ENCODE data around the gene ENTHD1. TPM values are rescaled to one million over a fixed set of nuclear protein-coding genes. Genes with fewer than 3 reads are reported as not detected.
"Not testable (repeated sequence)": the region's sequence is repeated elsewhere in the genome, so short reads cannot be mapped to it uniquely, and the experiment has no call there.

Gene ENTHD1
- total RNA-seq, 1 donor = not detected

DNA sequence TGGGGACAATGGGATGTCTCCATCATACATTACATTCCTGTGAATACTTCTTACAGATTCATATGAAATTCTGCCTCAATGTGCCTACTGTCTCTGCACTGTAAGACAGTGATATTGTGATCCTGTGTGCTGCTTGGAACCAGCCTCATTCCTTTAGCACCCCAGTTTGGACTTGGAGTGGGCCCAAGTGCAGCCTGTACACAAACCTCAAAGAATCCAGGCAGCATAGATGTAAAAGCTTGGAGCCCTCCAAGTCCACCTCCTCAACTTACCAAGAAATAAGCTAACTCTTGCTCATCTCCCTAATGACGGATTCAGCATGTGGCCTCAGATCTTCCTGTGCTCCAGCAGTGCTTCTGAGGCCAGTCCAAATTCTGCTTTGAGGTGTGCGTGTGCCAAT, 31.7 kb upstream of the ENTHD1 start:
- no peak for DNase-seq (ENCODE audit: low read depth in 2 of 3, low spot score in 2 of 3)

DNA sequence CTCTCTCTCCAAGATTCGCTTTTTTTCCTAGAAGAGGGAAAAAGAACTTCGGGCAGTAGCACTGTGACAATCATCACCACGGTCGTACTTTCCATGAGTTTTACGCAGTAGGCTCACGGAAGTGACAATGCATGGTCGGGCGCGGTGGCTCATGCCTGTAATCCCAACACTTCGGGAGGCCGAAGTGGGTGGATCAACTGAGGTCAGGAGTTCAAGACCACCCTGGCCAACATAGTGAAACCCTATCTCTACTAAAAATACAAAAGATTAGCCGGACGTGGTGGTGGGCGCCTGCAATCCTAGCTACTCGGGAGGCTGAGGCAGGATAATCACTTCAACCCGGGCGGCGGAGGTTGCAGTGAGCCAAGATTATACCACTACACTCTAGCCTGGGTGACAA, 30.7 kb upstream of the ENTHD1 start:
- no peak for DNase-seq (ENCODE audit: low read depth in 2 of 3, low spot score in 2 of 3)

DNA sequence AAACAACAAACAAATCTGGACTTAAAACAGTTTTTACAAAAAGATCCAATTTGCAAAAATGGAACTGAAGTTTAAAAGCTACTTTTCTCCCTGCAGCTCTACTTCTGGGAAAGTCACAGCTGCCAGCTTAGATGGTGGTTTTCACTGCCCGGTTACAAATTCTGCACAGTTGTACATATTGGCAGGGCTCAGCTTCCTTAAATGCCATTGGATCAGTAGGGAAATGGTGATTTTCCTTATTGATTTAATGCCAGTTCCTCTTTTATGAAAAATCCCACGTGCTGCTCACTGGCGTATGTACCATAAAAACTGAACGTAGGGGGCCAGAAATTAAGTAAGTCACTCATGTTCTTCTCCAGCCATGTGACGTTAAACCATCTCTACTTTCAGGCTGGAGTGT, 30.1 kb upstream of the ENTHD1 start:
- peak in 1 of 3 donors; percentile 27 for DNase-seq (ENCODE audit: low read depth in 2 of 3, low spot score in 2 of 3)

DNA sequence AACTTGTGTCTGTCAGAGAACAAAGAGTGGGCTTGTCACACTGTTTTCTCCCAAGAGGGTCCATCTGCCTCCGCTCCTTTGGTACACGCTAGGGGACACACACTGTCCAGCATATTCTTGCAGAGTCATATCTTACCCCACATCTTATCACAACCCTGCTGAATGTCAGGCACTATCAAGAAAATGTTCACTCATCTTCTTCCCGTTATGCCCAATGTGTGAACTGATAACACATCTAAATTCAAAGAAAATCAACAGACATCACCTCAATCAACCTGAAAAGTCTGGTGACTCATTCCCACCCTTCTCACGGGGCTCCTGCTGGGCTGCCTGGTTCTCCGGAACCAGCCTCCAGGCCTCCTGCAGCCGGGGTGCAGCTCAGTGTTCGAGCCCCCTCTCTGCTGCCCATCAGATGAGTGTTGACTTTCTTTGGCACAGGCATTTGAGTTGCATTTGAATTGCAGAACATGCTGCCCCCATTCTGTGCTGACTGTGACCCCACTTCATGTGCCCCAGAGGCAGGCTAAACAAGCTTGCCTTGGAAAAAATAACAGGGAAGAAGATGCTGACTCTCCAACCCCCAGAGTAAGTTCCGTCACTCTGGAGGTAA, 26.7 kb upstream of the ENTHD1 start:
- peak in 1 of 3 donors; percentile 24 for DNase-seq (ENCODE audit: low read depth in 2 of 3, low spot score in 2 of 3)

DNA sequence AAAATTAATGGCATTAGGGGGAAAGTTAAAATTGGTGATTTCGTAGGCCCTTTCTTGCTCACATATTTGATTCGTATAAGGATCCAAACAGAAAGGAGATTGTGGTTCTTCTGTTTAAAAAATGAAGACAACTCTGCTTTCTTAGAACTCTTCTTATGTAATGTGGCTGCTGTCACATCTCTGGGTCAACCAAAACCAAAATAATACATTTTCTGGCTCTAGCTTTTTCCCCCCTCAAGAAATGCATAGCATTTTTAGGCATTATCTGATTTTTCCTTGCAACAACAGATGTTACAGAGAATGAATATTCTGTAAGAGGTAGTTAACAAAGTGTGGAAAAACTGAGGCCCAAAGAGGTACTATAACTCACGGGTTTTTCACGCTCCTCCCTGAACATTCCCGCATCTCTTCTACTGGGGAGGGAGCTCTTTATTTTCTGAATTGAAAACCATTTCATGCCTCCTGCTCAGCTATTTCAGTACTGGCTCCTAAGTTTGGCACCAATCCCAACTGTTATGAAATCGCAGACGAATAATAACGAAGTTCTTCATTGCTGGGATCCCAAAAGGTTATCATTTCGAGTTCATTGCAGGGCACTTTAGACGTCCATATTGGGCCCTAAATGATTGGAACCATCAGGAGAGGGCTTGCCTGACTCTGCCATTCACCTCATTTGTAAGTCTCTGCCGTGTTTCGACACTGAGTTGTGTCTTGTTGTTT, 24.4 kb upstream of the ENTHD1 start:
- DNase-seq (ENCODE audit: low read depth in 2 of 3, low spot score in 2 of 3) = no peak

DNA sequence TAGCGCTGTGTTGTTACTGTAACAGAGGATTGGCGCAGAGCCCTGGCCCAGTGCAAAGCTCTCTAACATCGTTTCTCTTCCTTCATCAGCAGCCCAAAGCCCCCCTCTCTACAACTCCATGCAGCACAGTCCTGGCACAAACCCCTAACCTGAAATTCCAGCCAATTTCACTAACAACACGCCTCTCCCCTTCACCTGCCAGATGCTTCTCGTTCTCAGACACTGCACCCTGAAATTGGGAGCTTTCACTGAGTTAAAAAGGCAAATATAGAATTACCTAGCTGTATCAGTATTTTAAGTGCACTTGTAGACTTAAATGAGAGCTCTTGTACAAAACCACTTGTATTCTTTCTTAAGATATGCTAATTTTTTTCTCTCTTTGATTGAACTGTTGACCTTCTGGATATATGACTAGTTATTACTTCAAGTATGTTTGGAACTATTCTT, 23.7 kb upstream of the ENTHD1 start:
- no peak for DNase-seq (ENCODE audit: low read depth in 2 of 3, low spot score in 2 of 3)

DNA sequence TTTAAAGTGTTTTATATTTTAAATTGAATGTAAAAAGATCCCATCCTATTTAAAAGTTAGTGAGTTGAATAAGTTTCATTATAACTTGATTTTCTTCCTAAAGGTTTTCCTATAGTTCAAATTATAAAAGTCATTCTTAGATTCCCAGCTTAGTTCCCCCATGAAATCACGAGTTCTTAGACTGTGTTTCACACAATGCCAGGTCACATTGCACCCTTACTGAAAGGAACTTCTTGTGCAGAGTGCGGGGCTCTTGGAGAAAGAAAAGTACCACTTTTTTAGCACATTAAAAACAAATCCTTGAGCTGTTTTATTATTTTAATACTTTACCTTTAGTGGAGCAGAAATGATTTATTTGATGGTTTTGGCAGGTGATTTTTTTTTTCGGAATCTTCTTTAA, 22.9 kb upstream of the ENTHD1 start:
- no peak for DNase-seq (ENCODE audit: low read depth in 2 of 3, low spot score in 2 of 3)

DNA sequence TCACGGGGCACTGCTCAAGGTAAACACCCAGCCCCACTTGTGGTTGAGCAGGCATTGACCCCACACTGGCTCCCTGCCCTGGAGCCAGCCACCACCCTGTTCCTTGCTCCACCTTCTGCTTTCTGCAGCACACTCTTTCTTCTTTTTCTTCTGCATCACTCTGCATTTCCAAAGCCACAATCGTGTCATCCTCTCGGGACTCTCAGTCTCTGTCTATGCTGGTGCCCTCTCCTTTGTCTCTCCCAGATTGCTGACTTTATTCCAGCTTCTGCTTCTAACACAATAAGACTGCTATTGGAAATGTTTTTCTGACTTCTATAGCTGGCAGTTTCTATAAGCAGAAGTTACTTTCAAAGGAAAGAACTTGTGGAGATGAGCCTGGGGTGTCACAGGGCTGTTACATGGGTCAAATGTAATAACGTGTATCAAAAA, 21.8 kb upstream of the ENTHD1 start:
- no peak for DNase-seq (ENCODE audit: low read depth in 2 of 3, low spot score in 2 of 3)

DNA sequence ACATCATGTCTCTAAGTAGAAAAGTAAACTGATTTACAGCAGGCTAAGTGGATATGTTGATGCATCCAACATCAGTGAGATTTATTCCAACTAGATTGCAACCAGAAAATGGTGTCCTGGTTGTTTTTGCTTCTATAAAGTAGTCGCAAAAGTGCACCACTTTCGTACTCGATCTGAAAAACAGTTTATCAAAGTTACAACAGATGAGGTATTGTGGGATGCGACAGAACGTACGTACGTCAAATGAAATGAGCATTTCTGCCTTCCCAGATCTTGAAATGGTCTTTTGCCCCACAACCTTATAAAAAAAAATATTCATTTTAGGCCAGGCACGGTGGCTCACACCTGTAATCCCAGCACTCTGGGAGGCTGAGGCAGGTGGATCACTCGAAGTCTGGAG, 21.0 kb upstream of the ENTHD1 start:
- no peak for DNase-seq (ENCODE audit: low read depth in 2 of 3, low spot score in 2 of 3)

DNA sequence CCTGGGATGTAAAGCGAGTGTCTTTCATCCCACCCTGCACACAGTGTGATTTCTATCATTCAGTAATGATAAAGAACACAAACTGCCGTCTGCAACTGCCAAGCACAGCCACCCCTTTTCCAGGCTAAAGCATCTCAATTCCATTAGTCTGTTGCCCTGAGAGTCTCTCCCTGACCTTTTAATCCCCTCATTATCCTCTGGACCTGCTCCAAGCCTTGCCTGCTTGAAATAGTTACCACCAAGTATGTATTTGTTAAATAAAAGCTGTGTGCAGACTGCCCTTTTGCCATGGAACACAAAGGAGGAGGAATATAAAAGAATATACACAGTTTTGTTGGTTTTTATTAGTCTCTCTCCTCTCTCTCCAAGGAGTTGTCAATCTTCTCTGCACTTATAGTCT, 20.3 kb upstream of the ENTHD1 start:
- DNase-seq (ENCODE audit: low read depth in 2 of 3, low spot score in 2 of 3) = no peak

DNA sequence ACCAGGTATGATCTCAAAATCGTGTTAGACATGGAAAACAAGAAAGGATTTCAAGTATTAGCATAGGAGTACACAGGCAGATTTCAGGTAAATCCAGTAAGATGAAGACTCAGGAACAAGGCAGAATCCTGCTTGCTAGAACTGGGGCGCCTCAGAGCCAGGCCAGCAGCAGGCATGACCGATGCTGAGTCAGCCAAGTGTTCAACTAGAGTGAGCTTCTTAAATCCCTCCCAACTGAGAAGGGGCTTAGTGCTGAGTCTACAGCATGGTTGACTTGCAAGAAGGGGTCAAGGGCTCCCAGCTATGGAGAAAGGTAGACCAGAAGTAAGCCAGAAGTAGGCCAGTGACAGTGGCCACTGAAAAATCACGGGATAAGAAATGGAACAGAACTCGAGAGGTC, 19.8 kb upstream of the ENTHD1 start:
- no peak for DNase-seq (ENCODE audit: low read depth in 2 of 3, low spot score in 2 of 3)

DNA sequence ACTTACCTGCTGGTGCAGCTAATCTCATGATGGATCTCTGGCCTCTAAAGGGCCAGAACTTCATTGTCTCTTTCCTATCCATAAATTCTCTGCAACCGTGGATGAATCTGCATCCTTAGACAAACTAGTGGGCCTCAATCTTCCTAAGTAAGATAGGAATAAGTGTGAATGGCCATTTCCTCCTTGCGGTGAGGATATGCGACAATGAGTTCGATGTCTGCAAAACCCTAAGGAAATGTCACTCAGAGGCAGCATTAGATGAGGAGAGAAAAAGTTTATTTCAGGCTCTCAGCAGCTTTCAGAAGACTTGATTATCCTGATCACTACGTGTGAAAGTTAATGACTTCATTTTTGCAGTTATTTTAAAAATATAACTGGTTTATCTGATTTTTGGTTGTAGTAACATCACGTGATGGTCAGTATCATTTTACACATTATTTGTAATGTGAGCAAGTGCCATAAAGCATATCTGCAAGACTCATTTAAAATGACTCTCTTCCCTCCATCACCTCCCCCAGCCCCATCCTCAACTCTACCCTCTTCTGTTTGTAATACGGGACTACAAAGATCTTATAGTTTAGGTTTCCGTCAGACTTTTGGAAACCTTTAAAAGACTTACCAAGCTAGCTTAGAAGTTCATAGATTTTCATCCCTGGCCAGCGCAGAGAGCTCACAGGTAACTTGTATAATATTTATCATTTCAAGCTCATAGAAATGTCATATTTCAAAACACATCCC, 17.5 kb upstream of the ENTHD1 start:
- DNase-seq (ENCODE audit: low read depth in 2 of 3, low spot score in 2 of 3) = no peak

DNA sequence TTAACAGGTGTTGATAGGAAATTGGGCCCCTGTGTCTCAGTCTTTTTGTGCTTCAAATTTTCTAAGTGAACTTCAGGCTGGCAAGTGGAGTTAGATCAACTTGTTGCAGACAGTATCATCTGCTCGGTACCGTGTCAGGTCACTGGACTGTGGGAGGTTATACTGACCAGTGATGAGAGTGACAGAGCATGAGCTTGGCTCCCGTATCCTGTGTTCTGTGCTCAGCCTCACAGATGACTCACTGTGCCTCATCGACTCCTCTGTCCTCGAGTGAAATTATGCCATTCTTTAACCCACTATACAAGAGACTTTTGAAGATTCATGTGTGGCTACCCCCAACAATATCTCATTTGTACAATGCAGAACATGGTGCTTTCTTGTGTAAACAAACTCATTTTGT, 15.2 kb upstream of the ENTHD1 start:
- no peak for DNase-seq (ENCODE audit: low read depth in 2 of 3, low spot score in 2 of 3)

DNA sequence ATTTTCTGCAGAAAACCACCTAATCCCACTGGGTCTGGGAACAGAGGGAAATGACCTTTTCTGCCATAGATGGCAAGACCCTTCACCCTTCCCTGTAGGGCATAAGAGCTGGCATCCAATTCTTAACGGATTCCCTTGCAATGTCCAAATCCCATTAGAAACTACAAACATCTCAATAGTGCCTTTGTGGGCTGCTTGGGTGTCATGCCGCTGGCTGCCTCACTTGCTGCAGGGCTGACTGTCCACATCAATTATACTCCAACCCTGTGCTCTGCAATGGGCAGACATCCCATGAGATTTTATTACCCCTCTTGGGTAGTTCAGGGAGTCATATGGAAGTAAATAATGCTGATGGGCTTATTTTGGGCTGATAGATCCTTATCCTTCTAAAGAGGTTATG, 14.6 kb upstream of the ENTHD1 start:
- no peak for DNase-seq (ENCODE audit: low read depth in 2 of 3, low spot score in 2 of 3)

DNA sequence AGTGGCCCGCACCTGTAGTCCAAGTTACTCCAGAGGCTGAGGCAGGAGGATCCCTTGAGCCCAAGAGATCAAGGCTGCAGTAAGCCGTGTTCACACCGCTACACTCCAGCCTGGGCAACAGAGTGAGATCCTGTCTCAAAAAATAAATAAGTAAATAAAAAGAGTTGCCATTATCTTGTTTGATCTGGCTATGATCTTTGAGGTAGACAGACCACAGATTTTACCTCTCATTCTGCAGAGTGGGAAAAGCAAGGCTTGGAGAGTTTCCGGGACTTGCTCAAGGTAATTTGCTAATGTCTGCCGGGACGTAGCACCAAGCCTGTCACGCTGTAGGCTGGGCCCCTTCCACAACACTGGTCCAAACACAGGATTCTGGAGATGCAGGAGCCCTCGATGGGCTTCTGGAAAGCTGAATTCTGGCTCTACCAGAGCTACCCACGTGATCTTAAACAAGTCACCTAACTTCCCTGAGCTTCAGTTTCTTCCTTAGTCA, 14.1 kb upstream of the ENTHD1 start:
- no peak for DNase-seq (ENCODE audit: low read depth in 2 of 3, low spot score in 2 of 3)

DNA sequence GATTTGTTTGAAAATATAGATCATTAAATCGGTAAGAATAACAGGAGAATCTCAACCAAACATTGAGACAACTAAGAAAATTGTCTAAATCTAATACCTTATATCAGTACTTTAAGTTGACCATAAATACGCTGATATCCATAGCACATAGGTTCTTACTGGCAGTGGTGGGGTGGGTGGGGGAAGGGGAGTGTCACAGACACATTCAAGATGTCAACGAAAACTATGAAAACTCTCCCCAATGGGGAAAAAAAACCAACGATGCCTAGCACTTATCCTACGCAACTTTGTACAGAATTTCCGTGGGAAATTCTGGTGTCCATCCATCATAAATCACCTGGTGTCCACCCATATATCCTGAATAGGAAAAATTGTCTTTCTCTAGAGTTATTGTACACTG, 13.5 kb upstream of the ENTHD1 start:
- DNase-seq (ENCODE audit: low read depth in 2 of 3, low spot score in 2 of 3) = no peak

DNA sequence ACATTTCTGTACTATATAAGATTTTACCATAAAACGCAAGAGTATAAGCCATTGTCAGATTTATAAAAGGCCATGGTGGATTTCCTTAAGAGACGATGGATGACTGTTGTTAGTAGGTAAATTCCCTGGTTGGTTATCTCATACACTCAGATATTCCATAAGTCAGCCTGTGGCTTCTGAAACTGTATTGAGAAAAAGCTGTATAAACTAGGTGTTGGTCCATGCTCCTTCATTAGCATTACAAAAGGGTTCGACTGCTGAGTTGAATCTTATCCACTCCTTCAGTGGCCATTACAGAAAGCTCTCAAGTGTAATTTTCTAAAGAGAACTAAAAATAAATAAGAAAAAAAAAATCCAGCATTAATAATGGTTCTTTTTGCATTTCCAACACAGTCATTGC, 12.6 kb upstream of the ENTHD1 start:
- DNase-seq (ENCODE audit: low read depth in 2 of 3, low spot score in 2 of 3) = no peak

DNA sequence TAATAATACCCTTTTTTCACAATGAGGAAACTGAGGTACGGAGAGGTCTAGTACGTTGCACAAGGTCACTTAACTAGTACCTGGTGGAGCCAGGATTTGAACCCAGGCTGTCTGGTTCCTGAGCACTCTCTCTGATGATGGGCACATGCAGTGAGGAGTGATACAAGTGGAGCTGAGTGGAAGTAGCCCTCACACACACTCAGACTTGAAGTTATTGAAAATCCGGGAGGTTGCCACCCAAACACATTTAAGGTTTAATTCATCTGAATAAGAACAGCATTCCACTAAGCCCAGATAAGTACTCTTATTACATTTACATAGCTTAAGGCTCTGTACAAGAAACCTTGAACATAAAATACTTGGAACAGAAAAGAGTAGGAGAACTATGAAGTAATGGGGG, 12.1 kb upstream of the ENTHD1 start:
- no peak for DNase-seq (ENCODE audit: low read depth in 2 of 3, low spot score in 2 of 3)

DNA sequence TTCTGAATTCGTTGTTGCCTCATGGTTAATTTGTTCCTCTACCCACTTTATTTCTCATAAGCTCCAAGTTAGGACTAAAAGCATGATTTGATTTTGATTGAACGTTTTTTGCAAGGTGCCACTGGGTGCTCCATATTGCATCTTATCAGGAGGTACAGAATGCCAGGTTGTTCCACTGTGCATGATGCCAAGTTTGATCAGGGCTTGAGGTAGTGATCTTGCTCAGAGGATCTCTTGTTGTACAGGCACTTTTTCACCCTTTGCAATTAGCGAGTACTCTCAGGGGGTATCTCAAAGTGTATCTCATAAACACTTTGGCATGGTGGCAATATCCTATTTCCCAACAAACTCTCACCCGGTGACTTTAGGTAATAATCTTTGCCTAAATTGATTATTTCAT, 11.3 kb upstream of the ENTHD1 start:
- no peak for DNase-seq (ENCODE audit: low read depth in 2 of 3, low spot score in 2 of 3)

DNA sequence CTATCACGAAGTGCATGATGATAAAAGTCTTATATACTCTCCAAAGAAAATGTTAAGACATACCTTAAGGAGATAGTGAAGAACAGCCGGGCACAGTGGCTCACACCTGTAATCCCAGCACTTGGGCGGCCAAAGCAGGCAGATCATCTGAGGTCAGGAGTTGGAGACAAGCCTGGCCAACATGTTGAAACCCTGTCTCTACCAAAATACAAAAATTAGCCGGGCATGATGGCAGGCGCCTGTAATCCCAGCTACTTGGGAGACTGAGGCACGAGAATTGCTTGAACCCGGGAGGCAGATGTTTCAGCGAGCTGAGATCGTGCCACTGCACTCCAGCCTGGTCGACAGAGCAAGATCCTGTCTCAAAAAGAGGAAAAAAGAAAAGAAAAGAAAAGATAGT, 10.5 kb upstream of the ENTHD1 start:
- not testable (repeated sequence) for DNase-seq (ENCODE audit: low read depth in 2 of 3, low spot score in 2 of 3)

DNA sequence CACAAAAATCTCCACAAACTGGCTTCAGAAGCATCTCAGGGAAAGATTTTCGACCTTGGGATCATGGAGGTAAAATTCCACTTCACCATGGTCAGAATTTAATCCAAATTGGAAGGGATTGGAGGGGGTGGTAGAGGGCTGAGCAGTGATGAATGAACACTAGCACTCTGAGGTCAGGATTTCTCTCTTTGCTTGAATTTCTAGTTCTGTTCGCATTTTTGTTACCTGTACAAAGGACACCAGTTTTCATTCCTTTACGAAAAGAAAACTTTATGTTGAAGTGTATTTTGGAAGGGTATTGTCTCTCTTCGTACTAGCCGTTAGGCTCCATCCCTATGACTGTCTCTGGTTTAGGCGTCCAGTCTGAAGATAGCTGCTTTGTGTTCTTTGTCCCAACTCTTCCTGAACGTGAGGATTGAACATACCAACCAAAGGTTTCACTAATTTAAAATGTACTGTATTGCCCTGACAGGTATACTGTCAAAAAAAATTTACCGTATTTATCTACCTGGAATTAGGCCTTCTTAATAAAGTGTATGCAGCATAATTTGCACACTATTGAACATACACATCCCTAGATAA, 8.1 kb upstream of the ENTHD1 start:
- DNase-seq (ENCODE audit: low read depth in 2 of 3, low spot score in 2 of 3) = no peak

All from hematopoietic multipotent progenitor cell (in vitro differentiated cells).